Measurements from ENCODE around the gene AFF3. TPM values are rescaled to one million over a fixed set of nuclear protein-coding genes. Genes with fewer than 3 reads are reported as not detected.

AFF3 gene
- total RNA-seq, 1 experiment from 2014 or later, result 0.05 TPM

GRCh38 chr2:100130595-100131391 lies 11.6 kb downstream of the AFF3 start:
- ChIA-PET POLR2A (no interaction called here), CTCF (no interaction called here)
- Histone ChIP-seq H3K4me1 (no peaks in the 10 kb centered on the region), H3K36me3 (ENCODE audit: control insufficient read depth, insufficient read depth, low read length) (no peaks in the 10 kb centered on the region), H3K27me3 (replicated peaks; ENCODE audit: control insufficient read depth, insufficient read depth, low read length) (no peaks in the 10 kb centered on the region), H3K9me3 (no peaks in the 10 kb centered on the region), H3K4me3 (ENCODE audit: low read depth, low read length) (no peak overlapping the region)
- Mint-ChIP-seq H3K27ac (ENCODE audit: unreplicated experiment) (no peak overlapping the region), H3K4me3 (ENCODE audit: unreplicated experiment) (no peak overlapping the region), H3K27me3 (ENCODE audit: insufficient read depth, unreplicated experiment) (no peaks in the 10 kb centered on the region), H3K4me1 (ENCODE audit: low read depth, unreplicated experiment) (no peaks in the 10 kb centered on the region), H3K9me3 (ENCODE audit: unreplicated experiment) (no peaks in the 10 kb centered on the region), H3K36me3 (ENCODE audit: insufficient read depth, unreplicated experiment) (no peaks in the 10 kb centered on the region)
- BruUV-seq (replicated peaks), result no TSS peak
- TF ChIP-seq, protein P1, sequence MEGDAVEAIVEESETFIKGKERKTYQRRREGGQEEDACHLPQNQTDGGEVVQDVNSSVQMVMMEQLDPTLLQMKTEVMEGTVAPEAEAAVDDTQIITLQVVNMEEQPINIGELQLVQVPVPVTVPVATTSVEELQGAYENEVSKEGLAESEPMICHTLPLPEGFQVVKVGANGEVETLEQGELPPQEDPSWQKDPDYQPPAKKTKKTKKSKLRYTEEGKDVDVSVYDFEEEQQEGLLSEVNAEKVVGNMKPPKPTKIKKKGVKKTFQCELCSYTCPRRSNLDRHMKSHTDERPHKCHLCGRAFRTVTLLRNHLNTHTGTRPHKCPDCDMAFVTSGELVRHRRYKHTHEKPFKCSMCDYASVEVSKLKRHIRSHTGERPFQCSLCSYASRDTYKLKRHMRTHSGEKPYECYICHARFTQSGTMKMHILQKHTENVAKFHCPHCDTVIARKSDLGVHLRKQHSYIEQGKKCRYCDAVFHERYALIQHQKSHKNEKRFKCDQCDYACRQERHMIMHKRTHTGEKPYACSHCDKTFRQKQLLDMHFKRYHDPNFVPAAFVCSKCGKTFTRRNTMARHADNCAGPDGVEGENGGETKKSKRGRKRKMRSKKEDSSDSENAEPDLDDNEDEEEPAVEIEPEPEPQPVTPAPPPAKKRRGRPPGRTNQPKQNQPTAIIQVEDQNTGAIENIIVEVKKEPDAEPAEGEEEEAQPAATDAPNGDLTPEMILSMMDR (IDR thresholded peaks at IDR 0.05; ENCODE audit: insufficient read depth in 1 of 2, low read depth in 1 of 2, low read length in 1 of 2, severe bottlenecking in 1 of 2, unreplicated experiment in 1 of 2), result no peak
- intact Hi-C loops (cut with micrococcal nuclease; ENCODE audit: unreplicated experiment), result no loop called here
- no peak for DNase-seq

DNA sequence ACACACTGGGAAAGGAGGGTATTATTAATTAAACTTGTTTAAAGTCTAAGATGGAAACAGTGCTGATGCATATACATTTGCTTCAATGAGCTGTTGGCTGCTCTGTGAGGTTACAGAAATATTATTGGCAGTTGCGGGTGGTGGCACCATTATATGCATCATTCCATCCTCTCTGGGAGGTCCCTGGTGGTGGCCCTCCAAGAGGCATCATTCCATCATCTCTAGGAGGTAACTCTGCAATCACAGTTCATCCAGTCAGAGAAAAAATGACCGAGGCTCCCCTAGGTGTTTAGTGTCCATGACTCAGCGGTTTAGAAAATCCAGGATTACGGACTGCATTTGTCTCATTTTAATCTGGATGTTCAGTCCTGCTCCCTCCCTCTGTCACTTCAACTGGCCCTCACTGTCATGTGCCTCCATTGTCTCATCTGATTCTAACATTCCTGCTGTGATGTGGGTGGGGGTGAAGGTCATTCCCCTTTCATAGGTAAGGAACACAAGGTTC lies 15.4 kb downstream of the AFF3 start:
- TF ChIP-seq, protein P1 (IDR thresholded peaks at IDR 0.05; ENCODE audit: insufficient read depth in 1 of 2, low read depth in 1 of 2, low read length in 1 of 2, severe bottlenecking in 1 of 2, unreplicated experiment in 1 of 2), result no peak
- POLR2A ChIA-PET, result no interaction called here
- peaks cover 2% of the 10 kb centered on the region for H3K27me3 Mint-ChIP-seq (ENCODE audit: insufficient read depth, unreplicated experiment)
- Histone ChIP-seq H3K9me3 (no peaks in the 10 kb centered on the region), H3K27me3 (replicated peaks; ENCODE audit: control insufficient read depth, insufficient read depth, low read length) (no peaks in the 10 kb centered on the region), H3K4me1 (no peaks in the 10 kb centered on the region), H3K36me3 (ENCODE audit: control insufficient read depth, insufficient read depth, low read length) (no peaks in the 10 kb centered on the region), H3K4me3 (ENCODE audit: low read depth, low read length) (no peak overlapping the region)
- H3K9me3 Mint-ChIP-seq (ENCODE audit: unreplicated experiment), result no peaks in the 10 kb centered on the region
- DNase-seq, result no peak
- H3K36me3 Mint-ChIP-seq (ENCODE audit: insufficient read depth, unreplicated experiment), result no peaks in the 10 kb centered on the region
- intact Hi-C loops (cut with micrococcal nuclease; ENCODE audit: unreplicated experiment), result no loop called here
- no peak overlapping the region for H3K4me3 Mint-ChIP-seq (ENCODE audit: unreplicated experiment)
- no peak overlapping the region for H3K27ac Mint-ChIP-seq (ENCODE audit: unreplicated experiment)
- no peaks in the 10 kb centered on the region for H3K4me1 Mint-ChIP-seq (ENCODE audit: low read depth, unreplicated experiment)
- CTCF ChIA-PET, result no interaction called here
- no TSS peak for BruUV-seq (replicated peaks)

DNA sequence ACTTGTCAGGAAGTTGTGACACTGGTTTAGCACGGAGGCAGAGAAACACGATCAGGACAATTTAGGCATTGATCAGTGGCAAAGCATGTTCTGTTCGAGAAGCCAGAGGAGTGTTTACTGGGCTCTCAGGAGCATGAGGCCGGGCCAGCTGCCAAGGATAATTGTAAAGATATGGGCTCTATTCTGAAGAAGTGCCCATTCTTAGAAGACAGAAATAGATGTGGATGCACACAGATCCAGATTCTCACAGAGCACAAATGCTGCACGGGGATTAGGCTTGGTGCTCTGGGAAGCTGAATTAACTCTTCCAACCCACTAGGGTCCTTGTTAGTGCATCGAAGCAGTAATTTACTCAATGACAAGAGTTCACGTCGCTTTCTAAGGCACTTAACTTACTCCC lies 16.2 kb downstream of the AFF3 start:
- POLR2A ChIA-PET, result no interaction called here
- Mint-ChIP-seq H3K4me1 (ENCODE audit: low read depth, unreplicated experiment) (no peaks in the 10 kb centered on the region), H3K27me3 (ENCODE audit: insufficient read depth, unreplicated experiment) (peaks cover 2% of the 10 kb centered on the region), H3K36me3 (ENCODE audit: insufficient read depth, unreplicated experiment) (no peaks in the 10 kb centered on the region), H3K27ac (ENCODE audit: unreplicated experiment) (no peak overlapping the region), H3K4me3 (ENCODE audit: unreplicated experiment) (no peak overlapping the region), H3K9me3 (ENCODE audit: unreplicated experiment) (no peaks in the 10 kb centered on the region)
- BruUV-seq (replicated peaks), result no TSS peak
- Histone ChIP-seq H3K4me3 (ENCODE audit: low read depth, low read length) (no peak overlapping the region), H3K9me3 (no peaks in the 10 kb centered on the region), H3K36me3 (ENCODE audit: control insufficient read depth, insufficient read depth, low read length) (no peaks in the 10 kb centered on the region), H3K4me1 (no peaks in the 10 kb centered on the region), H3K27me3 (replicated peaks; ENCODE audit: control insufficient read depth, insufficient read depth, low read length) (no peaks in the 10 kb centered on the region)
- TF ChIP-seq, protein P1 (IDR thresholded peaks at IDR 0.05; ENCODE audit: insufficient read depth in 1 of 2, low read depth in 1 of 2, low read length in 1 of 2, severe bottlenecking in 1 of 2, unreplicated experiment in 1 of 2), result no peak
- CTCF ChIA-PET, result no interaction called here
- intact Hi-C loops (cut with micrococcal nuclease; ENCODE audit: unreplicated experiment), result no loop called here
- no peak for DNase-seq
